K562 treated with DMSO at 1 percent for 24 hours (cell line): ENCODE results near the gene GBP2. TPM values are rescaled to one million over a fixed set of nuclear protein-coding genes. Genes with fewer than 3 reads are reported as not detected.

ENCODE experiments used
- total RNA-seq: library from RNA; unstranded; fragments of 300-600 nt; gene quantifications from 2 replicates; pipeline ENCODE4 v1.2.3, GENCODE V29; 2022; ENCODE audit warnings: low read depth; ENCODE audit not compliant: insufficient read depth

The GBP2 gene
- 32.6 and 33.1 TPM in 2 replicates for total RNA-seq

GRCh38 chr1:89125913-89126580, at the start of gene GBP2:
TSS of gene GBP2 (minus strand) at chr1:89126114. CDS start at chr1:89121966, 4,148 bp downstream.

GRCh38 chr1:89065079-89065868, 60.6 kb downstream of the GBP2 start, which contains the start of gene GBP1:
TSS of gene GBP1 (minus strand) at chr1:89065208. CDS start at chr1:89063234, 1,974 bp downstream.

Other genes starting within 250 kb of the GBP2 start
- gene GTF2B, start 234.5 kb downstream of the GBP2 start, total RNA-seq: 25.2 and 30.2 TPM in 2 replicates
- 19.6 and 19.9 TPM in 2 replicates for gene KYAT3, start 133.5 kb downstream of the GBP2 start, total RNA-seq
- gene RBMXL1, start 133.5 kb downstream of the GBP2 start, total RNA-seq: 3.7 and 4.6 TPM in 2 replicates
- 0.65 and 0.82 TPM in 2 replicates for gene GBP3, start 103.2 kb downstream of the GBP2 start, total RNA-seq
- gene GBP1, start 60.9 kb downstream of the GBP2 start, total RNA-seq: 0.16 and 0.20 TPM in 2 replicates
- gene GBP7, start 49.9 kb upstream of the GBP2 start, total RNA-seq: not detected in 2 replicates
- 0.15 and 0.35 TPM in 2 replicates for gene GBP4, start 72.8 kb upstream of the GBP2 start, total RNA-seq
- 1.1 and 1.4 TPM in 2 replicates for gene GBP5, start 146.7 kb upstream of the GBP2 start, total RNA-seq
- gene GBP6, start 237.9 kb upstream of the GBP2 start, total RNA-seq: not detected in 2 replicates